SHP77 treated with DMSO at 0.1 percent for 48 hours (cell line): ENCODE data around the gene DTX3.

Source experiments
- DNase-seq: peaks from one replicate; lab custom pipeline; 2025; lab: John Stamatoyannopoulos, UW

DTX3 gene

GRCh38 chr12:57620245-57620935 lies 15.8 kb downstream of the DTX3 start:
- no peak for DNase-seq

- no peak for DNase-seq
These were observed 16.4 kb downstream of the DTX3 start for GRCh38 chr12:57620936-57621496.

GRCh38 chr12:57621497-57622292 lies 17.1 kb downstream of the DTX3 start:
- no peak for DNase-seq

GRCh38 chr12:57622293-57623245 lies 17.9 kb downstream of the DTX3 start:
- no peak for DNase-seq

GRCh38 chr12:57623385-57623784 lies 18.8 kb downstream of the DTX3 start:
- no peak for DNase-seq

GRCh38 chr12:57623811-57624390 lies 19.3 kb downstream of the DTX3 start:
- DNase-seq, result no peak

- no peak for DNase-seq
These were observed 20.0 kb downstream of the DTX3 start for GRCh38 chr12:57624441-57625220.

GRCh38 chr12:57625261-57626032 lies 20.8 kb downstream of the DTX3 start:
- DNase-seq, result no peak

GRCh38 chr12:57626111-57626920 lies 21.7 kb downstream of the DTX3 start:
- DNase-seq, result no peak

GRCh38 chr12:57626921-57627445 lies 22.4 kb downstream of the DTX3 start:
- no peak for DNase-seq

- DNase-seq, result no peak
These were observed 23.1 kb downstream of the DTX3 start for GRCh38 chr12:57627501-57628279.

GRCh38 chr12:57628280-57629191 lies 23.9 kb downstream of the DTX3 start:
- no peak for DNase-seq

- DNase-seq, result no peak
These were observed 25.4 kb downstream of the DTX3 start for GRCh38 chr12:57629897-57630471.

GRCh38 chr12:57630891-57631433 lies 26.3 kb downstream of the DTX3 start:
- no peak for DNase-seq

GRCh38 chr12:57631566-57632072 lies 27.0 kb downstream of the DTX3 start:
- no peak for DNase-seq
